Activated naive CD8-positive, alpha-beta T cell treated with anti-CD3 and anti-CD28 coated beads, Interleukin-2, amount 10 ng/mL, durations not matched to agents 7 days and 5 days (primary cell): Measurements from ENCODE around the gene SERPINA5. TPM values are rescaled to one million over a fixed set of nuclear protein-coding genes. Genes with fewer than 3 reads are reported as not detected.
"Not testable (repeated sequence)": the region's sequence is repeated elsewhere in the genome, so short reads cannot be mapped to it uniquely, and the experiment has no call there.

ENCODE experiments used
- ATAC-seq: fragments of 150-1000 bp; cut with Tn5 transposase; one replicate; pipeline ENCODE4 v1.10.0; 2021; ENCODE audit warnings: low read depth, moderate library complexity
- POLR2A ChIA-PET: fragments of 350-600 bp; sonication (Branson Sonifier 250); formaldehyde crosslinking; loops from one replicate; lab custom pipeline; 2021; ENCODE audit warnings: antibody characterized with exemption; lab: Charles Lee
- DNase-seq: peaks from one replicate; pipeline ENCODE4 v3.0.0; 2021
- H3K27ac Mint-ChIP-seq: one replicate; pipeline ENCODE4 v1.8.0; 2022; ENCODE audit warnings: mild to moderate bottlenecking, mixed read lengths
- H3K27me3 Mint-ChIP-seq: one replicate; pipeline ENCODE4 v1.8.0; 2022; ENCODE audit warnings: mild to moderate bottlenecking, moderate library complexity, mixed read lengths
- H3K36me3 Mint-ChIP-seq: one replicate; pipeline ENCODE4 v1.8.0; 2021; ENCODE audit warnings: mild to moderate bottlenecking, mixed read lengths
- H3K4me1 Mint-ChIP-seq: one replicate; pipeline ENCODE4 v1.8.0; 2021; ENCODE audit warnings: mixed read lengths
- H3K4me3 Mint-ChIP-seq: one replicate; pipeline ENCODE4 v1.8.0; 2022; ENCODE audit warnings: mild to moderate bottlenecking, moderate library complexity, mixed read lengths
- H3K9me3 Mint-ChIP-seq: one replicate; pipeline ENCODE4 v1.8.0; 2021; ENCODE audit warnings: mixed read lengths
- total RNA-seq, 2 experiments: library from RNA; stranded (reverse); gene quantifications; one replicate each; pipeline ENCODE4 v1.2.3, GENCODE V29; 2021

The SERPINA5 gene
- total RNA-seq, 2 experiments from 2014 or later = not detected

GRCh38 chr14:94608966-94609365 is 27.7 kb downstream of the SERPINA5 start:
- H3K4me3 Mint-ChIP-seq, POLR2A ChIA-PET, DNase-seq, H3K9me3 Mint-ChIP-seq, H3K27me3 Mint-ChIP-seq, H3K27ac Mint-ChIP-seq, H3K4me1 Mint-ChIP-seq, ATAC-seq, H3K36me3 Mint-ChIP-seq: not testable (repeated sequence)

- Mint-ChIP-seq H3K4me3 (no peak overlapping the region), H3K27me3 (no peaks in the 10 kb centered on the region), H3K9me3 (peaks cover 5% of the 10 kb centered on the region), H3K4me1 (no peaks in the 10 kb centered on the region), H3K27ac (no peak overlapping the region), H3K36me3 (no peaks in the 10 kb centered on the region)
- DNase-seq = no peak
- no peak for ATAC-seq
- POLR2A ChIA-PET = no interaction called here
Measured at GRCh38 chr14:94611179-94611578, 30.0 kb downstream of the SERPINA5 start.

- no peak for ATAC-seq
- peaks cover 9% of the 10 kb centered on the region for H3K9me3 Mint-ChIP-seq
- H3K36me3 Mint-ChIP-seq = no peaks in the 10 kb centered on the region
- no peak within 1 kb of the TSS for H3K4me3 Mint-ChIP-seq
- no peak for DNase-seq
- POLR2A ChIA-PET = no interaction called here
- no peaks in the 10 kb centered on the region for H3K4me1 Mint-ChIP-seq
- H3K27ac Mint-ChIP-seq = no peak within 1 kb of the TSS
- H3K27me3 Mint-ChIP-seq = no peaks in the 10 kb centered on the region
Measured at GRCh38 chr14:94612174-94612573, 30.9 kb downstream of the SERPINA5 start, which contains the start of gene SERPINA3. Gene SERPINA3, plus strand, starts transcription at chr14:94612391. Its CDS starts 2,051 bp downstream, at chr14:94614442.

- POLR2A ChIA-PET = no interaction called here
- H3K9me3 Mint-ChIP-seq = peaks cover 12% of the 10 kb centered on the region
- no peak for DNase-seq
- no peaks in the 10 kb centered on the region for H3K36me3 Mint-ChIP-seq
- no peaks in the 10 kb centered on the region for H3K4me1 Mint-ChIP-seq
- no peak for ATAC-seq
- no peaks in the 10 kb centered on the region for H3K27me3 Mint-ChIP-seq
- no peak overlapping the region for H3K4me3 Mint-ChIP-seq
- H3K27ac Mint-ChIP-seq = no peak overlapping the region
Measured at GRCh38 chr14:94612580-94613554, 31.6 kb downstream of the SERPINA5 start.

GRCh38 chr14:94613720-94614644 is 32.8 kb downstream of the SERPINA5 start:
- Mint-ChIP-seq H3K27me3 (no peaks in the 10 kb centered on the region), H3K27ac (no peak overlapping the region), H3K4me3 (no peak overlapping the region), H3K36me3 (peaks cover 2% of the 10 kb centered on the region), H3K4me1 (no peaks in the 10 kb centered on the region), H3K9me3 (peaks cover 17% of the 10 kb centered on the region)
- ATAC-seq (no peak), DNase-seq (no peak)
- POLR2A ChIA-PET = no interaction called here

- Mint-ChIP-seq H3K27ac (no peak overlapping the region), H3K27me3 (no peaks in the 10 kb centered on the region), H3K36me3 (peaks cover 2% of the 10 kb centered on the region), H3K4me1 (no peaks in the 10 kb centered on the region), H3K4me3 (no peak overlapping the region), H3K9me3 (peaks cover 14% of the 10 kb centered on the region)
- POLR2A ChIA-PET = no interaction called here
- no peak for DNase-seq
- ATAC-seq = no peak
Measured at GRCh38 chr14:94614802-94615201, 33.6 kb downstream of the SERPINA5 start.

- H3K4me1 Mint-ChIP-seq = no peaks in the 10 kb centered on the region
- peaks cover 2% of the 10 kb centered on the region for H3K36me3 Mint-ChIP-seq
- no peak overlapping the region for H3K27ac Mint-ChIP-seq
- no peak overlapping the region for H3K4me3 Mint-ChIP-seq
- peaks cover 14% of the 10 kb centered on the region for H3K9me3 Mint-ChIP-seq
- no peaks in the 10 kb centered on the region for H3K27me3 Mint-ChIP-seq
- no peak for DNase-seq
- no peak for ATAC-seq
- POLR2A ChIA-PET = no interaction called here
Measured at GRCh38 chr14:94615254-94615653, 34.0 kb downstream of the SERPINA5 start.

- DNase-seq (no peak), ATAC-seq (no peak)
- H3K9me3 Mint-ChIP-seq = peaks cover 14% of the 10 kb centered on the region
- H3K27ac Mint-ChIP-seq = no peak overlapping the region
- no peaks in the 10 kb centered on the region for H3K4me1 Mint-ChIP-seq
- H3K27me3 Mint-ChIP-seq = no peaks in the 10 kb centered on the region
- POLR2A ChIA-PET = no interaction called here
- no peak overlapping the region for H3K4me3 Mint-ChIP-seq
- H3K36me3 Mint-ChIP-seq = peaks cover 2% of the 10 kb centered on the region
Measured at GRCh38 chr14:94615823-94616570, 34.8 kb downstream of the SERPINA5 start.

GRCh38 chr14:94617366-94617941 is 36.2 kb downstream of the SERPINA5 start:
- H3K4me1 Mint-ChIP-seq = no peaks in the 10 kb centered on the region
- H3K4me3 Mint-ChIP-seq = no peak overlapping the region
- no peak for DNase-seq
- no peak overlapping the region for H3K27ac Mint-ChIP-seq
- POLR2A ChIA-PET = interaction anchor here (0.5 kb wide), 1 partner anchor 917 kb away, joined by 3 read pairs; no protein-coding TSS in a partner anchor
- ATAC-seq = no peak
- peaks cover 14% of the 10 kb centered on the region for H3K9me3 Mint-ChIP-seq
- peaks cover 2% of the 10 kb centered on the region for H3K36me3 Mint-ChIP-seq
- no peaks in the 10 kb centered on the region for H3K27me3 Mint-ChIP-seq

- DNase-seq (no peak), ATAC-seq (no peak)
- no peaks in the 10 kb centered on the region for H3K27me3 Mint-ChIP-seq
Measured at GRCh38 chr14:94617988-94618822, 37.0 kb downstream of the SERPINA5 start.

GRCh38 chr14:94619297-94619696 is 38.1 kb downstream of the SERPINA5 start:
- Mint-ChIP-seq H3K36me3 (peaks cover 2% of the 10 kb centered on the region), H3K27me3 (no peaks in the 10 kb centered on the region), H3K27ac (no peak overlapping the region), H3K9me3 (peaks cover 14% of the 10 kb centered on the region), H3K4me1 (no peaks in the 10 kb centered on the region), H3K4me3 (no peak overlapping the region)
- ATAC-seq = no peak
- no peak for DNase-seq
- POLR2A ChIA-PET = no interaction called here

More at GRCh38 chr14:94617988-94618822, 37.0 kb downstream of the SERPINA5 start:
- Mint-ChIP-seq H3K9me3 (peaks cover 14% of the 10 kb centered on the region), H3K4me1 (no peaks in the 10 kb centered on the region), H3K4me3 (no peak overlapping the region), H3K36me3 (peaks cover 2% of the 10 kb centered on the region), H3K27ac (no peak overlapping the region)
- POLR2A ChIA-PET = interaction anchor here (0.5 kb wide), 1 partner anchor 916 kb away, joined by 3 read pairs; no protein-coding TSS in a partner anchor

- peaks cover 2% of the 10 kb centered on the region for H3K36me3 Mint-ChIP-seq
- H3K27me3 Mint-ChIP-seq = no peaks in the 10 kb centered on the region
- peaks cover 14% of the 10 kb centered on the region for H3K9me3 Mint-ChIP-seq
- H3K4me3 Mint-ChIP-seq = no peak overlapping the region
- ATAC-seq (no peak), DNase-seq (no peak)
- POLR2A ChIA-PET = no interaction called here
- H3K27ac Mint-ChIP-seq = no peak overlapping the region
- H3K4me1 Mint-ChIP-seq = no peaks in the 10 kb centered on the region
Measured at GRCh38 chr14:94620597-94620996, 39.4 kb downstream of the SERPINA5 start.
